ENCODE measurements around the gene RALGAPA1.
"Not testable (repeated sequence)": the region's sequence is repeated elsewhere in the genome, so short reads cannot be mapped to it uniquely, and the experiment has no call there.

The RALGAPA1 gene

GRCh38 chr14:35699791-35700444, 109.2 kb downstream of the RALGAPA1 start:
- Histone ChIP-seq H3K36me3 (ENCODE audit: control insufficient read depth, insufficient read depth, low read length) (no peaks in the 10 kb centered on the region), H3K4me1 (ENCODE audit: control insufficient read depth, insufficient read depth, low read length, poor library complexity, severe bottlenecking) (no peaks in the 10 kb centered on the region), H3K9me3 (ENCODE audit: control insufficient read depth, low read length) (no peaks in the 10 kb centered on the region), H3K4me3 (ENCODE audit: extremely low read depth, insufficient read depth, low read length, poor library complexity, severe bottlenecking) (no peak overlapping the region), H3K27ac (ENCODE audit: low read depth, low read length, severe bottlenecking) (no peak overlapping the region)
- 95% methylated on average over 3 of the region's 5 CpGs for WGBS, 2 experiments (ENCODE audit: insufficient coverage in 2 of 2)

DNA sequence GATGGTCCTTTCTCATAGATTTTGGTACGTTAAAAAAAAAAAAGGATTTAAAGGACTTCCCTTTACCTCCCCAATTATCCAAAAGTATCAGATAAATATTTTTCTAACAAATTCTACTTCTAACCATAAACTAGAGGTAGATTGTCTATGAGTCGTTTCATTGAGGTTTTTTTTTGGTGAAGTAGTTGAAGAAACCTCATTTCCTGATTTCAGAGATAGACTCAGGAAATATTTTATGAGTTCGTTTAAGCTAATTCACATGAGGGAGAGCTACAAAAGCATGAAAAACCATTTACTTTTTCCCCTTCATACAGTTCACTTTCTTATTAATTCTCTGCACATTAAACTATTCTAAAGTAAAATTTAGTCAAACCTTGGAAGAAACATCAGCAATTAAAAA, 112.5 kb downstream of the RALGAPA1 start:
- Histone ChIP-seq H3K27ac (ENCODE audit: low read depth, low read length, severe bottlenecking) (no peak overlapping the region), H3K4me3 (ENCODE audit: extremely low read depth, insufficient read depth, low read length, poor library complexity, severe bottlenecking) (no peak overlapping the region), H3K9me3 (ENCODE audit: control insufficient read depth, low read length) (no peaks in the 10 kb centered on the region), H3K36me3 (ENCODE audit: control insufficient read depth, insufficient read depth, low read length) (no peaks in the 10 kb centered on the region), H3K4me1 (ENCODE audit: control insufficient read depth, insufficient read depth, low read length, poor library complexity, severe bottlenecking) (no peaks in the 10 kb centered on the region)
- 83% methylated on average over 1 of the region's 3 CpGs; no CpG with 5 or more reads in 1 of the 2 experiments for WGBS, 2 experiments (ENCODE audit: insufficient coverage in 2 of 2)

- Histone ChIP-seq H3K4me1 (ENCODE audit: control insufficient read depth, insufficient read depth, low read length, poor library complexity, severe bottlenecking) (no peaks in the 10 kb centered on the region), H3K36me3 (ENCODE audit: control insufficient read depth, insufficient read depth, low read length) (no peaks in the 10 kb centered on the region), H3K4me3 (ENCODE audit: extremely low read depth, insufficient read depth, low read length, poor library complexity, severe bottlenecking) (no peak overlapping the region), H3K27ac (ENCODE audit: low read depth, low read length, severe bottlenecking) (no peak overlapping the region), H3K9me3 (ENCODE audit: control insufficient read depth, low read length) (no peaks in the 10 kb centered on the region)
- WGBS, 2 experiments (ENCODE audit: insufficient coverage in 2 of 2), result 86 to 92% methylated on average over 1 to 3 of the region's 3 CpGs
These were observed 113.0 kb downstream of the RALGAPA1 start for GRCh38 chr14:35696119-35696518.

GRCh38 chr14:35695647-35696046, 113.4 kb downstream of the RALGAPA1 start:
- no CpG with 5 or more reads among the region's 1 CpG for WGBS, 2 experiments (ENCODE audit: insufficient coverage in 2 of 2)
- H3K4me3 ChIP-seq (ENCODE audit: extremely low read depth, insufficient read depth, low read length, poor library complexity, severe bottlenecking), result no peak overlapping the region
- H3K9me3 ChIP-seq (ENCODE audit: control insufficient read depth, low read length), result no peaks in the 10 kb centered on the region
- no peaks in the 10 kb centered on the region for H3K36me3 ChIP-seq (ENCODE audit: control insufficient read depth, insufficient read depth, low read length)
- no peak overlapping the region for H3K27ac ChIP-seq (ENCODE audit: low read depth, low read length, severe bottlenecking)
- H3K4me1 ChIP-seq (ENCODE audit: control insufficient read depth, insufficient read depth, low read length, poor library complexity, severe bottlenecking), result no peaks in the 10 kb centered on the region

GRCh38 chr14:35695072-35695471, 114.0 kb downstream of the RALGAPA1 start:
- Histone ChIP-seq H3K4me1 (ENCODE audit: control insufficient read depth, insufficient read depth, low read length, poor library complexity, severe bottlenecking) (no peaks in the 10 kb centered on the region), H3K9me3 (ENCODE audit: control insufficient read depth, low read length) (no peaks in the 10 kb centered on the region), H3K36me3 (ENCODE audit: control insufficient read depth, insufficient read depth, low read length) (no peaks in the 10 kb centered on the region), H3K4me3 (ENCODE audit: extremely low read depth, insufficient read depth, low read length, poor library complexity, severe bottlenecking) (no peak overlapping the region), H3K27ac (ENCODE audit: low read depth, low read length, severe bottlenecking) (no peak overlapping the region)
- WGBS, 2 experiments (ENCODE audit: insufficient coverage in 2 of 2), result 83 to 100% methylated on average over 1 of the region's 1 CpG

DNA sequence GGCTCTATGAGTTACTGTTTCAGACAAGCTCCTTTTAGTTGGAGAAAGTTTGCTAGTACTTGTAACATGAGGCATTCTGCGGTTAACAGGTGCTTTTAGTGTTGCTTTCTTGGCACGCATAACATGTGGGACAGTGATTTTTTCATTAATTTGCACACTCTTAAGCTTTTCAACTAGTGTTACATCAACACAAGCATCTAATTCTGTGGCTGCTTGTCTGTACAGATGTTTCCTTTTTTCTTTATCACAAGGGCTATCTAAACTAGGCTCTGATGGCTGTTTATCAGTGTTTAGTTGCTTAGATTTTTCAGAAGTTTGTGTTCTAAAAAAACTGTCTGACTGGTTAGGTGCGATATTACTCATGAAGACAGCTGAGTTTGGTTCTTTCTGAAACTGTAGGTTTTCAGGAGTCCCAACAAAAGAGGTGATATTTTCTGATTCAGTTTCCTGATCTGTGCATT, 120.1 kb downstream of the RALGAPA1 start:
- H3K4me3 ChIP-seq (ENCODE audit: extremely low read depth, insufficient read depth, low read length, poor library complexity, severe bottlenecking), result no peak overlapping the region
- H3K36me3 ChIP-seq (ENCODE audit: control insufficient read depth, insufficient read depth, low read length), result no peaks in the 10 kb centered on the region
- no peak overlapping the region for H3K27ac ChIP-seq (ENCODE audit: low read depth, low read length, severe bottlenecking)
- WGBS, 2 experiments (ENCODE audit: insufficient coverage in 2 of 2), result no CpG with 5 or more reads among the region's 3 CpGs
- no peaks in the 10 kb centered on the region for H3K9me3 ChIP-seq (ENCODE audit: control insufficient read depth, low read length)
- H3K4me1 ChIP-seq (ENCODE audit: control insufficient read depth, insufficient read depth, low read length, poor library complexity, severe bottlenecking), result no peaks in the 10 kb centered on the region

DNA sequence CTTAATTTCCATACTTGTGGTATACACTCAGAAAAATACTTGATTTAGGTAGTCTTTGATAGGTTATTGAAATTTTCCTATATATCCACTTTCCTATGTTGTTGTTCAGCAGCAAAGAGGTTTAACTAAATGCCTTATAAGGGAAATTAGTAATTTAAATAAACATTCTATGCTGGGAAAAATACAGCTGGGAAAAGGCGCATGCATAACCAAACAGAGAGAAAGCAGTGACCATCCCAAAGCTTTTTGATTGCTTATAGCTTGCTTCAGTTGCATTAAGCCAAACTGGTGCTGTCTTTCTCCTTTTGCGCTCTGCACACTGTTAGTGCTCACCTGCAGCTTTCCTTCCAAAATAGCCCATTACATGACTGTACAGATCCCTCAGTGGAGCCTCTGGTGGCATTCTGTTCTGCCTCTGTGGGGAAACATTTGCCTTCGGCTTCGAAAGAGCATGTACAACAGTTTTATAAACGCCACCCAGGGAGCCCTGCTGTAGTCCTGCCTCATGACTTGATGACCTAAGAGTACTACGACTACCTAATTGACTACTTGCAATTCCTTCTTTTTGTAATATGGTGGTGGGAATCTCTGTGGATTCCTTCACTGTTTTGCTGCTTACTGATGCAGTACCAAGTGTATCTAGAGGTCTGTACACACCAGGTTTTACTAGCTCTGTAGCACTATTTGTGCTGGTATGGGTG, 120.8 kb downstream of the RALGAPA1 start:
- WGBS, 2 experiments (ENCODE audit: insufficient coverage in 2 of 2), result 91 to 96% methylated on average over 4 to 5 of the region's 6 CpGs
- no peaks in the 10 kb centered on the region for H3K36me3 ChIP-seq (ENCODE audit: control insufficient read depth, insufficient read depth, low read length)
- no peak overlapping the region for H3K27ac ChIP-seq (ENCODE audit: low read depth, low read length, severe bottlenecking)
- H3K9me3 ChIP-seq (ENCODE audit: control insufficient read depth, low read length), result no peaks in the 10 kb centered on the region
- no peak overlapping the region for H3K4me3 ChIP-seq (ENCODE audit: extremely low read depth, insufficient read depth, low read length, poor library complexity, severe bottlenecking)
- no peaks in the 10 kb centered on the region for H3K4me1 ChIP-seq (ENCODE audit: control insufficient read depth, insufficient read depth, low read length, poor library complexity, severe bottlenecking)

- H3K27ac ChIP-seq (ENCODE audit: low read depth, low read length, severe bottlenecking), result no peak overlapping the region
- no peaks in the 10 kb centered on the region for H3K4me1 ChIP-seq (ENCODE audit: control insufficient read depth, insufficient read depth, low read length, poor library complexity, severe bottlenecking)
- WGBS, 2 experiments (ENCODE audit: insufficient coverage in 2 of 2), result no CpG with 5 or more reads among the region's 1 CpG
- H3K4me3 ChIP-seq (ENCODE audit: extremely low read depth, insufficient read depth, low read length, poor library complexity, severe bottlenecking), result no peak overlapping the region
- no peaks in the 10 kb centered on the region for H3K9me3 ChIP-seq (ENCODE audit: control insufficient read depth, low read length)
- no peaks in the 10 kb centered on the region for H3K36me3 ChIP-seq (ENCODE audit: control insufficient read depth, insufficient read depth, low read length)
These were observed 121.7 kb downstream of the RALGAPA1 start for GRCh38 chr14:35687335-35687939.

DNA sequence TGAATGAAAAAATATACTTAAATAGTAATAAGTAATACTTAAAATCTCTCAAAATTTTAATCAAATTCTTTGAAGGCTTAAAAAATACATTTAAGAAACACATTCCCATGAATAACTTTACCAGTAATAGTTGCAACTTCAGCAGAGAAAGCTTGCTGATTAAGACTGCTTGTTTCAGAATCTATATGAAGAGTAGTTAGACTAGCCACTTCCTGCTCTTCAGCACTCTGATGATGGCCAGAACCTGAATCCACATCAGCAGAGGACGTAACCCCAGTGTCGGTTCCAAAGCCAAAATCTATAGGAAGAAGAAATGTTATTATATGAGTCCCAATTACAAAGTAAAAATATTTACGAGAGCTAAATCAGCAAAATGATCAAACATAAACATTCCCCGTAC, 125.4 kb downstream of the RALGAPA1 start:
- H3K27ac ChIP-seq (ENCODE audit: low read depth, low read length, severe bottlenecking); H3K4me3 ChIP-seq (ENCODE audit: extremely low read depth, insufficient read depth, low read length, poor library complexity, severe bottlenecking); H3K9me3 ChIP-seq (ENCODE audit: control insufficient read depth, low read length); H3K4me1 ChIP-seq (ENCODE audit: control insufficient read depth, insufficient read depth, low read length, poor library complexity, severe bottlenecking); H3K36me3 ChIP-seq (ENCODE audit: control insufficient read depth, insufficient read depth, low read length): not testable (repeated sequence)
- no CpG with 5 or more reads among the region's 4 CpGs for WGBS, 2 experiments (ENCODE audit: insufficient coverage in 2 of 2)

GRCh38 chr14:35682802-35683201, 126.3 kb downstream of the RALGAPA1 start:
- no peak overlapping the region for H3K4me3 ChIP-seq (ENCODE audit: extremely low read depth, insufficient read depth, low read length, poor library complexity, severe bottlenecking)
- no peak overlapping the region for H3K27ac ChIP-seq (ENCODE audit: low read depth, low read length, severe bottlenecking)
- H3K4me1 ChIP-seq (ENCODE audit: control insufficient read depth, insufficient read depth, low read length, poor library complexity, severe bottlenecking), result no peaks in the 10 kb centered on the region
- no peaks in the 10 kb centered on the region for H3K9me3 ChIP-seq (ENCODE audit: control insufficient read depth, low read length)
- H3K36me3 ChIP-seq (ENCODE audit: control insufficient read depth, insufficient read depth, low read length), result no peaks in the 10 kb centered on the region
- no CpG with 5 or more reads among the region's 2 CpGs for WGBS, 2 experiments (ENCODE audit: insufficient coverage in 2 of 2)
